ENCODE data around the gene CGB5. TPM values are rescaled to one million over a fixed set of nuclear protein-coding genes. Genes with fewer than 3 reads are reported as not detected.
"Not testable (repeated sequence)": the region's sequence is repeated elsewhere in the genome, so short reads cannot be mapped to it uniquely, and the experiment has no call there.

Gene CGB5
- polyA plus RNA-seq, 1 of the 3 experiments (the other 2 are of a cell fraction): 0.16 TPM

DNA sequence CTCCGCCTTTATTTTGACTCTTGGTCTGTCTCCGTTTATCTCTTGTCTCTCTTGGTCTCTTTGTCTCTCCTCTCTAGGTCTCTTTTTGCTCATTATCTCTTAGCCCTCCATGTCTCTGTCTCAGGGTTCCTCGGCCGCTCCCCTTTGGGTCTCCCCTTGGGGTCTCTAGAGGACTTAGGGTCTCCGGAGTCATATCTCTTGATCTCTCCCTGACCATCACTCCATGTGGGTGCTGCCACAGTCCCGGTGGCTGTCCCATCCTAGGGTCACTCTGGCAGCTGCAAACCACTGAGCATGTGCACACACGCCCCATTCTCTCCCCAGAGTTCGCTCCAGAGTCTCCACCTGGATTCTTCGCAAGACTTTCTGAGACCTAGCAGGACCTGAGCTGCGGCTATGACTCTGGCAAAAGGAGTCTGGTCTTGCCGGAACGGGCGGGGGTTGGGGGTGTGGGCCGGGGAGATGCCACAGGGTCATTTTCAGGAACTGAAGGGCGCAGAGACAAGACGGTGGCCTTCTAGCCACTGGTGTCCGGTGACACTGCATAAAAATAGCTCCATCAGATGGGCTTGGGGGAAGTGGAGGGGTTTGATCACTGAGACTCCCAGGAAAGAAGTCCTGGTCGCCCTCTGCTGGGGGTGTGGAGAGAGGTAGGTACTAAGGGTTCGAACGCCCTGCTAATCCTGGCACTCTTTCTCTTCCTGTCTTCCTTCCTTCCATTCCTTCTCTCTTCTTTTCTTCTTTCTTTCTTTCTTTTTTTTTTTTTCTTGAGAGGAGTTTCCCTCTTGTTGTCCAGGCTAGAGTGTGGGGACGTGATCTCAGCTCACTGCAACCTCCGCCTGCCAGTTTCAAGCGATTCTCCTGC is 30.1 kb downstream of the CGB5 start:
- no peaks in the 10 kb centered on the region for H3K9me2 ChIP-seq
- peak; percentile 50 for DNase-seq
- CTCF ChIA-PET: interaction anchor here (0.6 to 2.7 kb wide), 17 partner anchors 8 to 409 kb away, joined by 3 to 13 read pairs (median 4); partner anchors contain the start of genes HRC and NTF4
- H3K36me3 ChIP-seq (replicated peaks in 1 of 2; ENCODE audit: control insufficient read depth in 1 of 2, insufficient read depth in 2 of 2, low read length in 1 of 2): no peaks in the 10 kb centered on the region
- TF ChIP-seq, protein P1, sequence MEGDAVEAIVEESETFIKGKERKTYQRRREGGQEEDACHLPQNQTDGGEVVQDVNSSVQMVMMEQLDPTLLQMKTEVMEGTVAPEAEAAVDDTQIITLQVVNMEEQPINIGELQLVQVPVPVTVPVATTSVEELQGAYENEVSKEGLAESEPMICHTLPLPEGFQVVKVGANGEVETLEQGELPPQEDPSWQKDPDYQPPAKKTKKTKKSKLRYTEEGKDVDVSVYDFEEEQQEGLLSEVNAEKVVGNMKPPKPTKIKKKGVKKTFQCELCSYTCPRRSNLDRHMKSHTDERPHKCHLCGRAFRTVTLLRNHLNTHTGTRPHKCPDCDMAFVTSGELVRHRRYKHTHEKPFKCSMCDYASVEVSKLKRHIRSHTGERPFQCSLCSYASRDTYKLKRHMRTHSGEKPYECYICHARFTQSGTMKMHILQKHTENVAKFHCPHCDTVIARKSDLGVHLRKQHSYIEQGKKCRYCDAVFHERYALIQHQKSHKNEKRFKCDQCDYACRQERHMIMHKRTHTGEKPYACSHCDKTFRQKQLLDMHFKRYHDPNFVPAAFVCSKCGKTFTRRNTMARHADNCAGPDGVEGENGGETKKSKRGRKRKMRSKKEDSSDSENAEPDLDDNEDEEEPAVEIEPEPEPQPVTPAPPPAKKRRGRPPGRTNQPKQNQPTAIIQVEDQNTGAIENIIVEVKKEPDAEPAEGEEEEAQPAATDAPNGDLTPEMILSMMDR (IDR thresholded peaks at IDR 0.05): peak; percentile 49
- TF ChIP-seq RAD21 (IDR thresholded peaks at IDR 0.05; ENCODE audit: low read length): no peak; the same call in 1 of the 2 replicates
- 40% methylated on average over 20 of the region's 23 CpGs for WGBS (ENCODE audit: low lambda C conversion rate)
- H4K20me1 ChIP-seq (ENCODE audit: insufficient read depth): no peaks in the 10 kb centered on the region
- H2AFZ ChIP-seq (ENCODE audit: low read depth): no peak overlapping the region
- H3K27ac ChIP-seq (ENCODE audit: low read depth in 2 of 2, low read length in 1 of 2): no peak overlapping the region
- no peak overlapping the region for H3K4me2 ChIP-seq
- no peak overlapping the region for H3K4me3 ChIP-seq (ENCODE audit: low read depth in 2 of 2, low read length in 1 of 2)
- peaks cover 17% of the 10 kb centered on the region for H3F3A ChIP-seq (replicated peaks; ENCODE audit: insufficient read depth)
- H3K27me3 ChIP-seq (ENCODE audit: insufficient read depth): peaks cover 8% of the 10 kb centered on the region; the same call in 1 of the 2 replicates
- POLR2A ChIA-PET: no interaction called here
- H3K9ac ChIP-seq: no peak overlapping the region
- no peaks in the 10 kb centered on the region for H3K79me2 ChIP-seq (ENCODE audit: insufficient read depth)
- H3K4me1 ChIP-seq (ENCODE audit: control insufficient read depth in 1 of 2, insufficient read depth in 2 of 2, low read depth in 1 of 2, low read length in 1 of 2): no peaks in the 10 kb centered on the region; a peak in 1 of 4 replicates
- no peaks in the 10 kb centered on the region for H3K9me3 ChIP-seq

GRCh38 chr19:49074869-49075268 is 31.2 kb downstream of the CGB5 start:
- H3K4me3 ChIP-seq (ENCODE audit: low read depth in 2 of 2, low read length in 1 of 2); H3K27me3 ChIP-seq (ENCODE audit: insufficient read depth); H2AFZ ChIP-seq (ENCODE audit: low read depth); H3K79me2 ChIP-seq (ENCODE audit: insufficient read depth); H3K9me3 ChIP-seq; H3K4me1 ChIP-seq (ENCODE audit: control insufficient read depth in 1 of 2, insufficient read depth in 2 of 2, low read depth in 1 of 2, low read length in 1 of 2); H3K4me2 ChIP-seq; DNase-seq; H3K27ac ChIP-seq (ENCODE audit: low read depth in 2 of 2, low read length in 1 of 2); H3K9me2 ChIP-seq; POLR2A ChIA-PET; H3K9ac ChIP-seq; H4K20me1 ChIP-seq (ENCODE audit: insufficient read depth); H3K36me3 ChIP-seq (replicated peaks in 1 of 2; ENCODE audit: control insufficient read depth in 1 of 2, insufficient read depth in 2 of 2, low read length in 1 of 2): not testable (repeated sequence)
- peaks cover 21% of the 10 kb centered on the region for H3F3A ChIP-seq (replicated peaks; ENCODE audit: insufficient read depth)
- TF ChIP-seq, protein P1 (IDR thresholded peaks at IDR 0.05): peak; percentile 50
- TF ChIP-seq SMC3 (IDR thresholded peaks at IDR 0.05; ENCODE audit: low read depth, low read length) (peak; percentile 56), RAD21 (IDR thresholded peaks at IDR 0.05; ENCODE audit: low read length) (peak; percentile 60)
- WGBS (ENCODE audit: low lambda C conversion rate): 15% methylated on average over 9 of the region's 9 CpGs
- CTCF ChIA-PET: interaction anchor here (0.7 to 2.7 kb wide), 13 partner anchors 23 to 411 kb away, joined by 3 to 13 read pairs (median 3); partner anchors contain the start of genes GYS1, HRC and RUVBL2

All from SK-N-SH (cell line).